Heart left ventricle (tissue), 13 donors: ENCODE data around the gene HUNK.

ENCODE experiments used
- POLR2A ChIP-seq, 2 donors: fragments of 450-650 bp; IDR thresholded peaks; one replicate each; pipeline ENCODE4 v1.6.1; 2017; ENCODE audit warnings: antibody characterized with exemption in 2 of 2, mild to moderate bottlenecking in 2 of 2, moderate library complexity in 2 of 2
- TF ChIP-seq, protein P1 (sequence below), 12 donors: fragments of 200-600 bp; sonication (generic) in 4 of 12; IDR thresholded peaks; one replicate each; pipeline versions ENCODE4 v1.5.0 to v1.8.0; 2018 to 2022; ENCODE audit warnings: antibody characterized with exemption in 12 of 12, mild to moderate bottlenecking in 5 of 12
- donor health status: ischemic (EF 13 %, LVEDD 7.1; RV severe dilation, severe dysfunction).
- donor health status: DM: no; HTN: yes; CAD: no.
- donor health status: DM: no; HTN: no; CAD: no.
- donor health status: ischemic (EF 25% LVEDD 6.9; RV normal size, moderate dysfunction).
- donor health status: ischemic (EF 25% LVEDD 5.7; RV mildly dilated, moderate dysfunction).
- donor health status: ischemic (EF 35%, LVEDD 5.7; RV mildly dilated, moderate dysfunction).
- donor health status: nonischemic (EF 11% LVEDD 7.7; RV severe dilation, severe dysfunction).
- donor health status: DM: yes; HTN: yes; CAD: no.
- donor health status: PGD.
- donor health status: ischemic (EF 29% LVEDD 5.4; RV normal size, mild dysfunction).
- donor health status: nonischemic (EF 23%, LVEDD 6.1; RV moderate dilation, normal function).

DNA sequence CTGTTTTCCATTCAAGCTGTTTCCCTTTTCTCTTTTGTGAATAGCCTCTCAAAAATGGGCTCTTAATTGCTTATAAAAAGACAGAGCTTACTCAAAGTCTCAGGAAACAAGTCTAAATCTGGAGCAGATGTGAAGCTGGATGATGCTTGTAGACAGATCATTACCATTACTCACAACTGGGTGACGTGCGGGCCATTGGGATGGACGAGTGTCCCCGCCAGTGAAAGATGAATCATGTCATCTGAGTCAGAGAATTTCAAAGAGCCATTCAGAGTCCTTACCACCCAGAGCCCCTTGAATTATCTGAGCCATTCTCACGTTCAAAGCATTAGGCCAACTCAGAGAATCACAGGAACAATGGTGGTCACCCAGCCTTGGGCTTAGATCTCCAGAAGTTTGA, 134.6 kb downstream of the HUNK start:
- TF ChIP-seq, protein P1, sequence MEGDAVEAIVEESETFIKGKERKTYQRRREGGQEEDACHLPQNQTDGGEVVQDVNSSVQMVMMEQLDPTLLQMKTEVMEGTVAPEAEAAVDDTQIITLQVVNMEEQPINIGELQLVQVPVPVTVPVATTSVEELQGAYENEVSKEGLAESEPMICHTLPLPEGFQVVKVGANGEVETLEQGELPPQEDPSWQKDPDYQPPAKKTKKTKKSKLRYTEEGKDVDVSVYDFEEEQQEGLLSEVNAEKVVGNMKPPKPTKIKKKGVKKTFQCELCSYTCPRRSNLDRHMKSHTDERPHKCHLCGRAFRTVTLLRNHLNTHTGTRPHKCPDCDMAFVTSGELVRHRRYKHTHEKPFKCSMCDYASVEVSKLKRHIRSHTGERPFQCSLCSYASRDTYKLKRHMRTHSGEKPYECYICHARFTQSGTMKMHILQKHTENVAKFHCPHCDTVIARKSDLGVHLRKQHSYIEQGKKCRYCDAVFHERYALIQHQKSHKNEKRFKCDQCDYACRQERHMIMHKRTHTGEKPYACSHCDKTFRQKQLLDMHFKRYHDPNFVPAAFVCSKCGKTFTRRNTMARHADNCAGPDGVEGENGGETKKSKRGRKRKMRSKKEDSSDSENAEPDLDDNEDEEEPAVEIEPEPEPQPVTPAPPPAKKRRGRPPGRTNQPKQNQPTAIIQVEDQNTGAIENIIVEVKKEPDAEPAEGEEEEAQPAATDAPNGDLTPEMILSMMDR (IDR thresholded peaks at IDR 0.05): no peak
- TF ChIP-seq POLR2A (IDR thresholded peaks at IDR 0.05): no peak
